Trophoblast cell (in vitro differentiated cells and primary cell): ENCODE data around the gene SBDS. TPM values are rescaled to one million over a fixed set of nuclear protein-coding genes. Genes with fewer than 3 reads are reported as not detected.
"Not testable (repeated sequence)": the region's sequence is repeated elsewhere in the genome, so short reads cannot be mapped to it uniquely, and the experiment has no call there.

Experiments
- DNase-seq, 2 donors: peaks; one replicate each; pipeline ENCODE4 v3.0.0-alpha.2; 2016
- H2AFZ ChIP-seq: 2 replicates; pipeline ENCODE4 v1.6.1; 2013; ENCODE audit warnings: low read length, moderate library complexity, mild to moderate bottlenecking; ENCODE audit not compliant: insufficient read depth, poor library complexity
- H2AK5ac ChIP-seq: 2 replicates; pipeline ENCODE4 v1.6.1; 2013; ENCODE audit warnings: mild to moderate bottlenecking, low read length
- H2BK120ac ChIP-seq: 2 replicates; pipeline ENCODE4 v1.6.1; 2013; ENCODE audit warnings: low read length, mild to moderate bottlenecking, moderate library complexity; ENCODE audit not compliant: insufficient read depth, poor library complexity
- H2BK12ac ChIP-seq: 2 replicates; pipeline ENCODE4 v1.6.1; 2013; ENCODE audit warnings: mild to moderate bottlenecking, low read length, moderate library complexity
- H2BK5ac ChIP-seq: 2 replicates; pipeline ENCODE4 v1.6.1; 2013; ENCODE audit warnings: low read length, low read depth, moderate library complexity, mild to moderate bottlenecking; ENCODE audit not compliant: poor library complexity
- H3K14ac ChIP-seq: 2 replicates; pipeline ENCODE4 v1.6.1; 2013; ENCODE audit warnings: mild to moderate bottlenecking, low read length
- H3K18ac ChIP-seq: 2 replicates; pipeline ENCODE4 v1.6.1; 2013; ENCODE audit warnings: mild to moderate bottlenecking, low read length
- H3K23ac ChIP-seq: 2 replicates; pipeline ENCODE4 v1.6.1; 2013; ENCODE audit warnings: low read length
- H3K27ac ChIP-seq: 2 replicates; pipeline ENCODE4 v1.5.1; 2013; ENCODE audit warnings: low read depth, mild to moderate bottlenecking, inconsistent platforms, low read length, moderate library complexity
- H3K27me3 ChIP-seq: 2 replicates; pipeline ENCODE4 v1.6.1; 2013; ENCODE audit warnings: inconsistent platforms, mild to moderate bottlenecking, low read length, moderate library complexity; ENCODE audit not compliant: insufficient read depth
- H3K36me3 ChIP-seq, 2 experiments: 1 replicate in 1 of 2; 2 replicates in 1 of 2; pipeline ENCODE4 v1.6.1; 2013; ENCODE audit warnings: low read length in 2 of 2, mild to moderate bottlenecking in 2 of 2, moderate library complexity in 1 of 2; ENCODE audit not compliant: insufficient read depth in 2 of 2, control insufficient read depth in 1 of 2
- H3K4ac ChIP-seq: 2 replicates; pipeline ENCODE4 v1.6.1; 2013; ENCODE audit warnings: low read depth, mild to moderate bottlenecking, low read length, moderate library complexity
- H3K4me1 ChIP-seq, 2 experiments: 1 replicate in 1 of 2; 2 replicates in 1 of 2; pipeline ENCODE4 v1.6.1; 2013; ENCODE audit warnings: low read length in 2 of 2, mild to moderate bottlenecking in 2 of 2, moderate library complexity in 1 of 2; ENCODE audit not compliant: insufficient read depth in 2 of 2, control insufficient read depth in 1 of 2
- H3K4me2 ChIP-seq: 2 replicates; pipeline ENCODE4 v1.6.1; 2013; ENCODE audit warnings: inconsistent platforms, mild to moderate bottlenecking, low read length, moderate library complexity
- H3K4me3 ChIP-seq: 2 replicates; pipeline ENCODE4 v1.5.1; 2013; ENCODE audit warnings: mild to moderate bottlenecking, low read depth, low read length, inconsistent platforms
- H3K79me1 ChIP-seq: one replicate; pipeline ENCODE4 v1.6.1; 2013; ENCODE audit warnings: low read length
- H3K79me2 ChIP-seq: 2 replicates; pipeline ENCODE4 v1.6.1; 2013; ENCODE audit warnings: low read length, mild to moderate bottlenecking; ENCODE audit not compliant: control insufficient read depth, insufficient read depth, poor library complexity
- H3K9ac ChIP-seq: 2 replicates; pipeline ENCODE4 v1.6.1; 2013; ENCODE audit warnings: mild to moderate bottlenecking, low read length
- H3K9me3 ChIP-seq: 2 replicates; pipeline ENCODE4 v1.6.1; 2013; ENCODE audit warnings: low read depth, mild to moderate bottlenecking, control low read depth, inconsistent platforms, low read length; ENCODE audit not compliant: insufficient read depth
- H4K12ac ChIP-seq: 2 replicates; pipeline ENCODE4 v1.6.1; 2013; ENCODE audit warnings: low read depth, mild to moderate bottlenecking, low read length, moderate library complexity
- H4K8ac ChIP-seq: 2 replicates; pipeline ENCODE4 v1.6.1; 2013; ENCODE audit warnings: low read depth, mild to moderate bottlenecking, low read length, moderate library complexity
- H4K91ac ChIP-seq: one replicate; pipeline ENCODE4 v1.6.1; 2013; ENCODE audit warnings: low read depth, mild to moderate bottlenecking, low read length, moderate library complexity
- WGBS: extraction: QIAGEN DNeasy Blood & Tissue Kit; methylation state at CpG from one replicate; pipeline ENCODE4 v1.1.7; 2013; ENCODE audit warnings: missing lambda C conversion rate; ENCODE audit not compliant: insufficient read length, insufficient coverage; ENCODE audit errors: extremely low coverage; 5-methylcytosine and 5-hydroxymethylcytosine counted together
- polyA plus RNA-seq: library from polyadenylated mRNA; stranded (reverse); fragments of 200-250 nt; gene quantifications from 2 replicates; pipeline ENCODE4 v1.2.3, GENCODE V29; 2013

The SBDS gene
- polyA plus RNA-seq: 109 TPM in 2 replicates

DNA sequence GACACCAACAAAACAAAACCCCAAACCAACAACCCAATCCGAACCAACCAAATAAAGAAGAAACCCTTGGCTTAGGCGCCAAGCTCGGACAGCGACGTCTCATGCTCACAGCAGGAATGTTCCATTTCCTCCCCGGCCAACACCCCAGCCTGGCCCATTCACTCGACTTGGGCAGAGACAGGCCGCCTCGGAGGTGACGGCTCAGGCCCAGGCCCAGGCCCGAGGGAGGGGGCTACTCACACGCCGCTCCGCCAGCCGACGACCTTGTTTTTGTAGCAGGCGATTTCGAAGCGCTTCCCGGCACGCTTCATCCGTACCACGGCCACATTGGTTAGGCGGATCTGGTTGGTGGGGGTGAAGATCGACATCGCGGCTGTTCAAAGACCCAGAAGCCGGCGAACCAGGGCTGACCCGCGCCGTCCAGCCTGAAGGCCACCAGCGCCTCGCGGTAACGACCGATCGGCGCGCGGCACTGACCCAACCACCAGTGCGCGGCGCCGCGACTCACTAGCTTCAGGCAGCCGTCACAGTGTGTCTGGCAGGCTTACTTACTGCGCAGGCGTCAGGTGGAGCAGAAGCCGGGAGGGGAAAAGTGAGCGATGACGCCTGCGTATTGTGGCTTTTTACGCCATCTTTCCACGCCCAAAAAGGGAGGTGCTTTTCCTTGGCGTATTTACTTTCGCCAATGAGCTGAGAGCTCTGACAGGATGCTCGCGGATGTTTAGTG, at the start of gene SBDS:
Gene SBDS (minus strand): TSS at position 537 of the 727 bp plus-strand sequence. CDS start 169 bp downstream, at position 368.
- Histone ChIP-seq H2AFZ (peak within 1 kb of the TSS; percentile 59), H3K27ac (peak within 1 kb of the TSS; percentile 89), H4K91ac (peak within 1 kb of the TSS; percentile 41), H3K36me3 (peaks cover 13 to 15% of the 10 kb centered on the region in 2 experiments), H4K8ac (peak within 1 kb of the TSS; percentile 46), H3K4me3 (peak within 1 kb of the TSS; percentile 89), H3K14ac (peak within 1 kb of the TSS; percentile 45), H2BK120ac (peak within 1 kb of the TSS; percentile 26), H3K9ac (peak within 1 kb of the TSS; percentile 95), H4K12ac (peak within 1 kb of the TSS; percentile 31), H2BK5ac (peak within 1 kb of the TSS; percentile 67), H3K4me2 (peak within 1 kb of the TSS; percentile 72)
- H3K23ac ChIP-seq, H3K4ac ChIP-seq, H2AK5ac ChIP-seq, H3K79me1 ChIP-seq, H3K18ac ChIP-seq, H3K27me3 ChIP-seq, H3K9me3 ChIP-seq, H2BK12ac ChIP-seq, H3K4me1 ChIP-seq, H3K79me2 ChIP-seq: not testable (repeated sequence)
- DNase-seq: peak; percentile 97 to 99
- no CpG with 5 or more reads among the region's 59 CpGs for WGBS

DNA sequence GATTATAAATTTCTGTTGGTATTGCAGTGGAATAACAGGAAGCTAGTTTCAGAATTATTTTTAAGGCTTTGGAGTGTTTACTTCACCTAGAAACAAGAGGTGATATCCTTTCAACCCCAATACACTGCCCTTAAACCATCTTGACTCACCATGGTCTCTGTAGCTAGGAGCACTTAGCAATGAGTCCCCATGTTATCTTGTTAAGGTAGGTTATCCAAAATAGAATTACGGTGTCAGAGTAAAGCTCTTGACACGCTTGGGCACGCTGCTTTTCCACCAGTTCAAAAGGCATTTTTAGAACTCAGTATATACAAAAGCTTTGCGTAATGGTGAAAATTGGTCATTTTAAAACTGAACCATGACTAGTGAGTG, 48.2 kb upstream of the SBDS start:
- H3K4me2 ChIP-seq, H2BK12ac ChIP-seq, H3K18ac ChIP-seq, H3K4ac ChIP-seq, H3K27me3 ChIP-seq, H3K79me2 ChIP-seq, H4K8ac ChIP-seq, H2BK5ac ChIP-seq, H4K12ac ChIP-seq, H3K36me3 ChIP-seq, H3K9ac ChIP-seq, H3K79me1 ChIP-seq, H2AK5ac ChIP-seq, H3K23ac ChIP-seq, H3K27ac ChIP-seq, DNase-seq, H3K4me1 ChIP-seq, H3K4me3 ChIP-seq, H4K91ac ChIP-seq, H3K9me3 ChIP-seq, H2AFZ ChIP-seq, H3K14ac ChIP-seq, H2BK120ac ChIP-seq: not testable (repeated sequence)
- WGBS: no CpG with 5 or more reads among the region's 4 CpGs

DNA sequence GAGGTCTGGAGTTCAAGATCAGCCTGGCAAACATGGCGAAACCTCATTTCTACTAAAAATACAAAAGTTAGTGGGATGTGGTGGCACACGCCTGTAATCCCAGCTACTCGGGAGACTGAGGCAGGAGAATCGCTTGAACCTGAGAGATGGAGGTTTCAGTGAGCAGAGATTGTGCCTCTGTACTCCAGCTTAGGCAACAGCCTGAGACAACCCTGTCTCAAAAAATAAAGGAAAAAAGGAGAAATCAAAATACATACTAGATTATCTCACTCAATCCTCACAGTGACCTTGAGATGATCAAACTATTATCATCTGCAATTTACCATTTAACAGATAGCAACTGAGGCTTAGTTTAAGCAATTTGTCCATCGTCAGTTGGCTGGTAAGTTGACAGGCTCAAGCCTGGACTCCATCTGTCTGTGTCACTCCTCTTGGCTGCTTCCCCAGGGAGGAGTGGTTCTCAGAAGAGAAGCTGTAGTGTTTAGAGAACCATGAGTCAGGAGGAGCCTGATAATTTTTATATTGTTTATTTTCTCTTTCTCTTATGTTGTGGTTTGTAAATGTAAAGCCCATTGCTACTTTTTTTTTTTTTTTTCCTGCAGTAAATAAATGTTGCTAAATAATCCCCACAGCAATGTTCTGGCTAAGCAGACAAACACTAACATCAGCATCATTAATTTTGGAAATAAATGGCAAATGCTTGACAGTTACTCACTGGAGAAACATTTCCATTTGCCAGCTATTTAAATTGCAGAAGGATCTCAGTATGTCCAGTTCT, 47.6 kb upstream of the SBDS start:
- not testable (repeated sequence) for H3K4ac ChIP-seq, H4K8ac ChIP-seq, H4K12ac ChIP-seq, H2AK5ac ChIP-seq, H3K36me3 ChIP-seq, H2BK12ac ChIP-seq, H3K23ac ChIP-seq, H3K9me3 ChIP-seq, H3K14ac ChIP-seq, H3K18ac ChIP-seq, H3K4me1 ChIP-seq, H3K4me3 ChIP-seq, H3K79me2 ChIP-seq, H3K27ac ChIP-seq, H3K79me1 ChIP-seq, H2AFZ ChIP-seq, H3K9ac ChIP-seq, H4K91ac ChIP-seq, H3K27me3 ChIP-seq, H2BK5ac ChIP-seq, DNase-seq, H3K4me2 ChIP-seq
- WGBS: no CpG with 5 or more reads among the region's 5 CpGs
- H2BK120ac ChIP-seq: peak overlapping the region; percentile 7

DNA sequence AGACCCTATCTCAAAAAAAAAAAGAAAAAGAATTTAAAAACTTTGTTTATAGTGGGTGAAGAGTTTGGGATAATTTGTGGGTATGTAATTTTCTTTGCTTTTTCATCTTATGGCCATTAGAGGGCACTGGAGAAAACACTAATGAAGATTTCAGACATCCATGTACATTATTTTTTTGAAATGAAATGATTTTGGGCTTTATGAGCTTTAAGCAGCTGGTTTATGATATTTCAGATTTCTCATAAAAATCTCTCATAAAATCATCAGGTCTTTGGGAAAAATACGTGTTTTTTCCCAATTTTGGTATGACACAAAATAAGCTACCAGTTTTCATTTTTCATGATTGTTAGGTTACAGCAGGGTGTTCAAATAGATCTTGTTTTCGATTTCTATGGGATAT, 45.4 kb upstream of the SBDS start:
- no CpG with 5 or more reads among the region's 2 CpGs for WGBS
- not testable (repeated sequence) for H3K23ac ChIP-seq, H2BK5ac ChIP-seq

More for the DNA sequence above, 45.4 kb upstream of the SBDS start:
- not testable (repeated sequence) for H2BK12ac ChIP-seq, H3K18ac ChIP-seq, H2AK5ac ChIP-seq, H3K4ac ChIP-seq, H2BK120ac ChIP-seq, H4K8ac ChIP-seq, H3K4me3 ChIP-seq, H3K14ac ChIP-seq, H2AFZ ChIP-seq, H3K27ac ChIP-seq, H3K79me2 ChIP-seq, H3K4me2 ChIP-seq, H3K27me3 ChIP-seq, H3K9me3 ChIP-seq, H3K79me1 ChIP-seq, H3K36me3 ChIP-seq, H3K9ac ChIP-seq, H4K91ac ChIP-seq, H3K4me1 ChIP-seq, H4K12ac ChIP-seq
- peak in 1 of 2 donors; percentile 10 for DNase-seq
